CD4-positive, alpha-beta memory T cell (primary cell): ENCODE data around the gene TBX20. TPM values are rescaled to one million over a fixed set of nuclear protein-coding genes. Genes with fewer than 3 reads are reported as not detected.

ENCODE experiments used
- CTCF ChIA-PET: fragments of 350-600 bp; sonication (Branson Sonifier 250); formaldehyde crosslinking; loops from one replicate; lab custom pipeline; 2021; ENCODE audit warnings: inconsistent platforms; ENCODE audit not compliant: partially characterized antibody; lab: Charles Lee
- POLR2A ChIA-PET: fragments of 350-600 bp; sonication (Branson Sonifier 250); formaldehyde crosslinking; loops from one replicate; lab custom pipeline; 2021; ENCODE audit not compliant: partially characterized antibody; lab: Charles Lee
- DNase-seq, 5 donors: peaks; one replicate each; pipeline versions ENCODE4 v3.0.0 to v3.0.0-alpha.2; 2020 to 2022; ENCODE audit warnings: mixed read lengths in 1 of 5
- H3K27ac ChIP-seq: one replicate; pipeline ENCODE4 v1.7.0; 2013; ENCODE audit warnings: low read depth, low read length
- H3K27me3 ChIP-seq: 2 replicates; pipeline ENCODE4 v1.7.0; 2013; ENCODE audit warnings: mild to moderate bottlenecking, low read length, moderate library complexity; ENCODE audit not compliant: insufficient read depth
- H3K36me3 ChIP-seq: 2 replicates; pipeline ENCODE4 v1.7.0; 2013; ENCODE audit warnings: mild to moderate bottlenecking, low read length, moderate library complexity; ENCODE audit not compliant: insufficient read depth
- H3K4me1 ChIP-seq: 2 replicates; pipeline ENCODE4 v1.7.0; 2013; ENCODE audit warnings: mild to moderate bottlenecking, low read length, moderate library complexity; ENCODE audit not compliant: insufficient read depth
- H3K4me3 ChIP-seq, 2 donors: one replicate each; pipeline ENCODE4 v1.7.0; 2013; ENCODE audit warnings: low read length in 2 of 2, mild to moderate bottlenecking in 1 of 2
- H3K9me3 ChIP-seq, 2 donors: one replicate each; pipeline ENCODE4 v1.7.0; 2013; ENCODE audit warnings: low read length in 2 of 2, control low read depth in 1 of 2; ENCODE audit not compliant: control insufficient read depth in 1 of 2
- H3K27ac Mint-ChIP-seq, 7 donors: one replicate each; pipeline ENCODE4 v1.8.0; 2020 to 2021; ENCODE audit warnings: mixed read lengths in 7 of 7, mild to moderate bottlenecking in 6 of 7, inconsistent platforms in 3 of 7, moderate library complexity in 3 of 7
- H3K27me3 Mint-ChIP-seq, 2 donors: one replicate each; pipeline ENCODE4 v1.8.0; 2020 to 2021; ENCODE audit warnings: mixed read lengths in 2 of 2
- H3K36me3 Mint-ChIP-seq, 2 donors: one replicate each; pipeline ENCODE4 v1.8.0; 2020 to 2021; ENCODE audit warnings: mixed read lengths in 2 of 2, inconsistent platforms in 1 of 2, mild to moderate bottlenecking in 1 of 2
- H3K4me1 Mint-ChIP-seq, 4 donors: one replicate each; pipeline ENCODE4 v1.8.0; 2020 to 2021; ENCODE audit warnings: mixed read lengths in 4 of 4, mild to moderate bottlenecking in 1 of 4
- H3K4me3 Mint-ChIP-seq, 8 donors: one replicate each; pipeline ENCODE4 v1.8.0; 2020 to 2021; ENCODE audit warnings: mixed read lengths in 8 of 8, mild to moderate bottlenecking in 7 of 8, moderate library complexity in 6 of 8, inconsistent platforms in 3 of 8
- H3K9me3 Mint-ChIP-seq, 8 donors: one replicate each; pipeline ENCODE4 v1.8.0; 2020 to 2021; ENCODE audit warnings: mixed read lengths in 8 of 8, mild to moderate bottlenecking in 5 of 8, inconsistent platforms in 3 of 8, moderate library complexity in 1 of 8
- intact Hi-C: fragments of 100-400 bp; cut with micrococcal nuclease; formaldehyde crosslinking; loops from one replicate; pipeline ENCODE4 v1.15.1; 2023
- polyA plus RNA-seq, 2 donors: library from polyadenylated mRNA; unstranded; fragments of 300-500 nt; fragmentation: Illumina TruSeq; gene quantifications; one replicate each; pipeline ENCODE4 v1.2.3, GENCODE V29; 2021
- total RNA-seq, 2 experiments: library from RNA; stranded (reverse); gene quantifications; one replicate each; pipeline ENCODE4 v1.2.3, GENCODE V29; 2021

The TBX20 gene
- total and polyA plus RNA-seq, 4 experiments from 2014 or later = not detected

- H3K9me3 ChIP-seq = no peaks in the 10 kb centered on the region
- Mint-ChIP-seq H3K27me3 (peaks cover 13 to 21% of the 10 kb centered on the region in 2 donors), H3K4me3 (no peak overlapping the region), H3K9me3 (peaks cover 0 to 4% (median 0%) of the 10 kb centered on the region in 8 donors), H3K36me3 (no peaks in the 10 kb centered on the region), H3K4me1 (no peaks in the 10 kb centered on the region), H3K27ac (no peak overlapping the region)
- intact Hi-C loops = no loop called here
- ChIA-PET CTCF (no interaction called here), POLR2A (no interaction called here)
- no peak for DNase-seq
- no peaks in the 10 kb centered on the region for H3K4me1 ChIP-seq
- H3K27ac ChIP-seq = no peak overlapping the region
- H3K27me3 ChIP-seq = no peaks in the 10 kb centered on the region
- H3K4me3 ChIP-seq = no peak overlapping the region
- H3K36me3 ChIP-seq = no peaks in the 10 kb centered on the region
These were observed 18.3 kb upstream of the TBX20 start for GRCh38 chr7:35272246-35272645.

- peaks cover 0 to 4% (median 0%) of the 10 kb centered on the region in 8 donors for H3K9me3 Mint-ChIP-seq
- no peaks in the 10 kb centered on the region for H3K4me1 ChIP-seq
- no peak overlapping the region for H3K27ac Mint-ChIP-seq
- H3K27ac ChIP-seq = no peak overlapping the region
- intact Hi-C loops = no loop called here
- H3K4me1 Mint-ChIP-seq = no peaks in the 10 kb centered on the region
- no peaks in the 10 kb centered on the region for H3K27me3 ChIP-seq
- no peak overlapping the region for H3K4me3 ChIP-seq
- H3K4me3 Mint-ChIP-seq = no peak overlapping the region
- CTCF ChIA-PET = no interaction called here
- H3K9me3 ChIP-seq = no peaks in the 10 kb centered on the region
- H3K27me3 Mint-ChIP-seq = peaks cover 30 to 37% of the 10 kb centered on the region in 2 donors
- no peak for DNase-seq
- no peaks in the 10 kb centered on the region for H3K36me3 ChIP-seq
- POLR2A ChIA-PET = no interaction called here
- H3K36me3 Mint-ChIP-seq = no peaks in the 10 kb centered on the region
These were observed 15.1 kb upstream of the TBX20 start for GRCh38 chr7:35268953-35269352.

- H3K36me3 ChIP-seq = no peaks in the 10 kb centered on the region
- ChIA-PET CTCF (no interaction called here), POLR2A (no interaction called here)
- no peak for DNase-seq
- no peak overlapping the region for H3K27ac Mint-ChIP-seq
- peaks cover 3% of the 10 kb centered on the region for H3K27me3 ChIP-seq
- no peak overlapping the region for H3K4me3 ChIP-seq
- H3K4me1 ChIP-seq = no peaks in the 10 kb centered on the region
- H3K9me3 Mint-ChIP-seq = no peaks in the 10 kb centered on the region
- peaks cover 35 to 44% of the 10 kb centered on the region in 2 donors for H3K27me3 Mint-ChIP-seq
- H3K4me3 Mint-ChIP-seq = no peak overlapping the region
- intact Hi-C loops = no loop called here
- H3K4me1 Mint-ChIP-seq = no peaks in the 10 kb centered on the region
- no peak overlapping the region for H3K27ac ChIP-seq
- H3K9me3 ChIP-seq = no peaks in the 10 kb centered on the region
- no peaks in the 10 kb centered on the region for H3K36me3 Mint-ChIP-seq
These were observed 13.5 kb upstream of the TBX20 start for GRCh38 chr7:35267411-35267810.

GRCh38 chr7:35263396-35263795, 9.5 kb upstream of the TBX20 start:
- Histone ChIP-seq H3K27ac (no peak overlapping the region), H3K9me3 (no peaks in the 10 kb centered on the region), H3K4me1 (no peaks in the 10 kb centered on the region), H3K36me3 (no peaks in the 10 kb centered on the region), H3K4me3 (no peak overlapping the region), H3K27me3 (peaks cover 29% of the 10 kb centered on the region)
- CTCF ChIA-PET = no interaction called here
- H3K27ac Mint-ChIP-seq = no peak overlapping the region
- H3K36me3 Mint-ChIP-seq = peaks cover 0 to 4% of the 10 kb centered on the region in 2 donors
- H3K9me3 Mint-ChIP-seq = peaks cover 0 to 16% (median 8%) of the 10 kb centered on the region in 8 donors
- H3K27me3 Mint-ChIP-seq = peaks cover 56 to 60% of the 10 kb centered on the region in 2 donors
- POLR2A ChIA-PET = no interaction called here
- intact Hi-C loops = no loop called here
- H3K4me1 Mint-ChIP-seq = peaks cover 0 to 4% (median 2%) of the 10 kb centered on the region in 4 donors
- no peak overlapping the region for H3K4me3 Mint-ChIP-seq
- DNase-seq = no peak

GRCh38 chr7:35261476-35262285, 7.8 kb upstream of the TBX20 start:
- Histone ChIP-seq H3K4me3 (no peak overlapping the region), H3K27ac (no peak overlapping the region), H3K27me3 (peaks cover 41% of the 10 kb centered on the region), H3K9me3 (no peaks in the 10 kb centered on the region), H3K36me3 (no peaks in the 10 kb centered on the region), H3K4me1 (no peaks in the 10 kb centered on the region)
- Mint-ChIP-seq H3K9me3 (peaks cover 0 to 22% (median 12%) of the 10 kb centered on the region in 8 donors), H3K4me3 (no peak overlapping the region), H3K27me3 (peaks cover 63 to 66% of the 10 kb centered on the region in 2 donors), H3K36me3 (peaks cover 0 to 4% of the 10 kb centered on the region in 2 donors), H3K4me1 (peaks cover 1 to 9% (median 5%) of the 10 kb centered on the region in 4 donors), H3K27ac (no peak overlapping the region)
- POLR2A ChIA-PET = no interaction called here
- intact Hi-C loops = no loop called here
- DNase-seq = no peak
- CTCF ChIA-PET = no interaction called here

- H3K4me1 Mint-ChIP-seq = peaks cover 1 to 12% (median 7%) of the 10 kb centered on the region in 4 donors
- peaks cover 48% of the 10 kb centered on the region for H3K27me3 ChIP-seq
- peak overlapping the region in 1 of 7 donors; percentile 10 for H3K27ac Mint-ChIP-seq
- peaks cover 66 to 71% of the 10 kb centered on the region in 2 donors for H3K27me3 Mint-ChIP-seq
- CTCF ChIA-PET = no interaction called here
- H3K4me1 ChIP-seq = no peaks in the 10 kb centered on the region
- POLR2A ChIA-PET = no interaction called here
- H3K4me3 ChIP-seq = no peak overlapping the region
- no peaks in the 10 kb centered on the region for H3K36me3 ChIP-seq
- H3K9me3 Mint-ChIP-seq = peaks cover 0 to 28% (median 16%) of the 10 kb centered on the region in 8 donors
- no peak overlapping the region for H3K4me3 Mint-ChIP-seq
- peaks cover 0 to 4% of the 10 kb centered on the region in 2 donors for H3K36me3 Mint-ChIP-seq
- no peak overlapping the region for H3K27ac ChIP-seq
- H3K9me3 ChIP-seq = no peaks in the 10 kb centered on the region
- DNase-seq = no peak
- intact Hi-C loops = no loop called here
These were observed 7.1 kb upstream of the TBX20 start for GRCh38 chr7:35261041-35261440.

GRCh38 chr7:35260246-35260645, 6.3 kb upstream of the TBX20 start:
- peaks cover 0 to 32% (median 19%) of the 10 kb centered on the region in 8 donors for H3K9me3 Mint-ChIP-seq
- intact Hi-C loops = no loop called here
- ChIA-PET POLR2A (no interaction called here), CTCF (no interaction called here)
- Histone ChIP-seq H3K4me3 (no peak overlapping the region), H3K27me3 (peaks cover 55% of the 10 kb centered on the region), H3K9me3 (no peaks in the 10 kb centered on the region), H3K36me3 (no peaks in the 10 kb centered on the region), H3K27ac (no peak overlapping the region), H3K4me1 (no peaks in the 10 kb centered on the region)
- H3K27me3 Mint-ChIP-seq = peaks cover 62 to 72% of the 10 kb centered on the region in 2 donors
- no peak overlapping the region for H3K4me3 Mint-ChIP-seq
- DNase-seq = no peak
- peaks cover 0 to 4% of the 10 kb centered on the region in 2 donors for H3K36me3 Mint-ChIP-seq
- peaks cover 1 to 12% (median 7%) of the 10 kb centered on the region in 4 donors for H3K4me1 Mint-ChIP-seq
- H3K27ac Mint-ChIP-seq = peak overlapping the region in 2 of 7 donors; percentile 17 to 36
